Smooth muscle cell (in vitro differentiated cells): ENCODE data around the gene CYTH1. TPM values are rescaled to one million over a fixed set of nuclear protein-coding genes. Genes with fewer than 3 reads are reported as not detected.

Experiments
- DNase-seq: peaks from one replicate; lab custom pipeline; 2025; ENCODE audit not compliant: unreplicated experiment; lab: John Stamatoyannopoulos, UW
- H2AFZ ChIP-seq: fragments of 200-600 bp; sonication (generic); 2 replicates; pipeline ENCODE4 v1.6.0; 2016; ENCODE audit warnings: antibody characterized with exemption, low read depth, mild to moderate bottlenecking
- H3F3A ChIP-seq: fragments of 200-600 bp; sonication (generic); 2 replicates; pipeline ENCODE4 v1.6.0; 2017; ENCODE audit warnings: antibody characterized with exemption, low read depth
- H3K27ac ChIP-seq: fragments of 200-600 bp; sonication (generic); 2 replicates; pipeline ENCODE4 v1.5.1; 2016; ENCODE audit warnings: low read depth, mild to moderate bottlenecking
- H3K27me3 ChIP-seq: fragments of 200-600 bp; sonication (generic); 2 replicates; pipeline ENCODE4 v1.6.1; 2016; ENCODE audit warnings: low read depth, mild to moderate bottlenecking
- H3K36me3 ChIP-seq: fragments of 200-600 bp; sonication (generic); 2 replicates; pipeline ENCODE4 v1.5.1; 2016; ENCODE audit warnings: low read depth
- H3K4me1 ChIP-seq: fragments of 200-600 bp; sonication (generic); 2 replicates; pipeline ENCODE4 v1.5.1; 2016; ENCODE audit warnings: low read depth
- H3K4me2 ChIP-seq: fragments of 200-600 bp; sonication (generic); 2 replicates; pipeline ENCODE4 v1.6.0; 2016; ENCODE audit warnings: mild to moderate bottlenecking
- H3K4me3 ChIP-seq: fragments of 200-600 bp; sonication (generic); 2 replicates; pipeline ENCODE4 v1.5.1; 2016; ENCODE audit warnings: mild to moderate bottlenecking
- H3K79me2 ChIP-seq: fragments of 200-600 bp; sonication (generic); 2 replicates; pipeline ENCODE4 v1.6.0; 2016; ENCODE audit warnings: low read depth, mild to moderate bottlenecking
- H3K9ac ChIP-seq: fragments of 200-600 bp; sonication (generic); 2 replicates; pipeline ENCODE4 v1.6.0; 2016; ENCODE audit warnings: low read depth
- H3K9me3 ChIP-seq: fragments of 200-600 bp; sonication (generic); replicated peaks from 2 replicates; pipeline ENCODE4 v1.5.1; 2016; ENCODE audit warnings: low read depth
- H4K20me1 ChIP-seq: fragments of 200-600 bp; sonication (generic); 2 replicates; pipeline ENCODE4 v1.6.0; 2016; ENCODE audit warnings: low read depth
- WGBS: methylation state at CpG from one replicate; pipeline ENCODE4 v1.1.7; 2016; ENCODE audit warnings: low lambda C conversion rate; 5-methylcytosine and 5-hydroxymethylcytosine counted together
- polyA plus RNA-seq: library from polyadenylated mRNA; unstranded; fragments of >200 nt; fragmentation: Nextera tagmentation; extraction: Ambion mirVana; gene quantifications from 2 replicates; pipeline ENCODE4 v1.2.1, GENCODE V29; 2016
- total RNA-seq: library from RNA; depleted of rRNA; stranded (reverse); fragments of >200 nt; gene quantifications from 2 replicates; pipeline ENCODE4 v1.2.3, GENCODE V29; 2014
- TF ChIP-seq, protein P1 (sequence below): fragments of 200-600 bp; sonication (generic); IDR thresholded peaks from 2 replicates; pipeline ENCODE4 v1.5.1; 2017; ENCODE audit warnings: borderline replicate concordance, mild to moderate bottlenecking, antibody characterized with exemption; ENCODE audit not compliant: insufficient read depth, poor library complexity, severe bottlenecking

Gene CYTH1
- total and polyA plus RNA-seq, 2 experiments from 2014 or later: 14.1 to 19.3 TPM

DNA sequence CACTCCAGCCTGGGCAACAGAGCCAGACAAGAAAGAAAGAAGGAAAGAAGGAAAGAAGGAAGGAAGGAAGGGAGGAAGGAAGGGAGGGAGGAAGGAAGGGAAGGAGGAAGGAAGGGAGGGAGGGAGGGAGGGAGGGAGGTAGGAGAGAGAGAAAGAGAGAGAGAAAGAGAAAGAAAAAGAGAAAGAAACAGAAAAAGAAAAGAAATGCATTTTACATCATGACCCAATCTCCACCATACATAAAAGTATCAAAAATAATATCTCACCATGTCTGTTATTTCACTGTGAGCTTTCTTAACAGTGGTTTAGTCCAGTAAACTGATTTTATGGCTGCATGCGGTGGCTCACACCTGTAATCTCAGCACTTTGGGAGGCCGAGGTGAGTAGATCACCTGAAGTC lies 70.0 kb downstream of the CYTH1 start:
- Histone ChIP-seq H3K79me2 (peaks cover 59% of the 10 kb centered on the region), H3K9me3 (no peaks in the 10 kb centered on the region), H3K36me3 (no peaks in the 10 kb centered on the region), H3K4me1 (peaks cover 7% of the 10 kb centered on the region), H3K27ac (no peak overlapping the region), H3K4me2 (no peak overlapping the region), H4K20me1 (peaks cover 55% of the 10 kb centered on the region), H2AFZ (no peak overlapping the region), H3K4me3 (no peak overlapping the region), H3K9ac (no peak overlapping the region), H3F3A (peaks cover 5% of the 10 kb centered on the region), H3K27me3 (no peaks in the 10 kb centered on the region)
- no peak for DNase-seq
- 96% methylated on average over 2 of the region's 2 CpGs for WGBS
- TF ChIP-seq, protein P1, sequence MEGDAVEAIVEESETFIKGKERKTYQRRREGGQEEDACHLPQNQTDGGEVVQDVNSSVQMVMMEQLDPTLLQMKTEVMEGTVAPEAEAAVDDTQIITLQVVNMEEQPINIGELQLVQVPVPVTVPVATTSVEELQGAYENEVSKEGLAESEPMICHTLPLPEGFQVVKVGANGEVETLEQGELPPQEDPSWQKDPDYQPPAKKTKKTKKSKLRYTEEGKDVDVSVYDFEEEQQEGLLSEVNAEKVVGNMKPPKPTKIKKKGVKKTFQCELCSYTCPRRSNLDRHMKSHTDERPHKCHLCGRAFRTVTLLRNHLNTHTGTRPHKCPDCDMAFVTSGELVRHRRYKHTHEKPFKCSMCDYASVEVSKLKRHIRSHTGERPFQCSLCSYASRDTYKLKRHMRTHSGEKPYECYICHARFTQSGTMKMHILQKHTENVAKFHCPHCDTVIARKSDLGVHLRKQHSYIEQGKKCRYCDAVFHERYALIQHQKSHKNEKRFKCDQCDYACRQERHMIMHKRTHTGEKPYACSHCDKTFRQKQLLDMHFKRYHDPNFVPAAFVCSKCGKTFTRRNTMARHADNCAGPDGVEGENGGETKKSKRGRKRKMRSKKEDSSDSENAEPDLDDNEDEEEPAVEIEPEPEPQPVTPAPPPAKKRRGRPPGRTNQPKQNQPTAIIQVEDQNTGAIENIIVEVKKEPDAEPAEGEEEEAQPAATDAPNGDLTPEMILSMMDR: no peak

DNA sequence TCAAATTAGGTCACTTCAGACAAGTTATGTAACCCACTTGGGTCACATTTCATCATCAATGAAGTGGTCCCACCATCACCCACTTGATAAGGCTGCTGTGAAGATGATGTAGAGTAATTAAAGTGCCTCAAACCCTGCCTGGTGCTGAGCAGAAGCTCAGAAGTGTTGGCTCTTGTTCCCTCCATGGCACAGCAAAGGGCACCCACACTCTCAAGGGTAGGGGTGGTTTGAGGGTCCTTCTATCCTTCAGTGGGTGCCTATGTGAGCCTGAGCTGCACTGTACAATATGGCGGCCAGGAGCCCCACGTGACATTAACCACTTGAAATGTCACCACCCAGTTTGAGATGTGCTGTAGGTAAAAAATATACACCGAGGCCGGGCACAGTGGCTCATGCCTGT lies 71.5 kb downstream of the CYTH1 start:
- no peaks in the 10 kb centered on the region for H3K27me3 ChIP-seq
- H3F3A ChIP-seq: peaks cover 5% of the 10 kb centered on the region
- no peak overlapping the region for H3K4me3 ChIP-seq
- 99% methylated on average over 4 of the region's 4 CpGs for WGBS
- peaks cover 40% of the 10 kb centered on the region for H4K20me1 ChIP-seq
- H3K27ac ChIP-seq: no peak overlapping the region
- peaks cover 4% of the 10 kb centered on the region for H3K4me1 ChIP-seq
- DNase-seq: no peak
- no peak overlapping the region for H3K9ac ChIP-seq
- no peaks in the 10 kb centered on the region for H3K9me3 ChIP-seq
- no peak overlapping the region for H2AFZ ChIP-seq
- H3K36me3 ChIP-seq: no peaks in the 10 kb centered on the region
- H3K79me2 ChIP-seq: peaks cover 45% of the 10 kb centered on the region
- TF ChIP-seq, protein P1: no peak
- H3K4me2 ChIP-seq: no peak overlapping the region

DNA sequence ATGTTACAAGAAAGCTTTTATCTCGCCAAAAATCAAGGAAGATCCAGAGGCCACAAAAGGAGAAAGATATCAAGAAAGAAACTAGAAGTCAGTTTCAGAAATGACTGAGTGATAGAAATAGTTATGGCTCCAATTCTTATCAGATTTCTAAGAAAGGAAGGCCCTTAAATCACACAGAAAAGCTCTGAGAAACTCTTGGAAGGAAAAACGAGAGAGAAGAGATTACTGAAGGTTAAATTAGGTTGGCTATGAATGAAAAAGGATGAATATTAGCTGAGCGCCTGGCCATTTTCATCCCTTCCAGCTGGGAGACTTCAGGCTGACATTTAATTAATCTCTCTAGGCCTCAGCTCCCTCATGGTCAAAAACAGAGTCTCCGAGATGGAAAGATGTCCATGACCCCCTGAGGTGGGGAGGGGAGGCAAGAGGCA lies 72.3 kb downstream of the CYTH1 start:
- no peaks in the 10 kb centered on the region for H3K27me3 ChIP-seq
- H2AFZ ChIP-seq: no peak overlapping the region
- H3K4me2 ChIP-seq: no peak overlapping the region
- H3K36me3 ChIP-seq: no peaks in the 10 kb centered on the region
- H3K9ac ChIP-seq: no peak overlapping the region
- no peak for DNase-seq
- WGBS: 74% methylated on average over 4 of the region's 4 CpGs
- TF ChIP-seq, protein P1: no peak
- H4K20me1 ChIP-seq: peaks cover 32% of the 10 kb centered on the region
- H3K27ac ChIP-seq: no peak overlapping the region
- H3K4me1 ChIP-seq: peaks cover 4% of the 10 kb centered on the region
- no peak overlapping the region for H3K4me3 ChIP-seq
- peaks cover 36% of the 10 kb centered on the region for H3K79me2 ChIP-seq
- no peaks in the 10 kb centered on the region for H3K9me3 ChIP-seq
- peaks cover 5% of the 10 kb centered on the region for H3F3A ChIP-seq

DNA sequence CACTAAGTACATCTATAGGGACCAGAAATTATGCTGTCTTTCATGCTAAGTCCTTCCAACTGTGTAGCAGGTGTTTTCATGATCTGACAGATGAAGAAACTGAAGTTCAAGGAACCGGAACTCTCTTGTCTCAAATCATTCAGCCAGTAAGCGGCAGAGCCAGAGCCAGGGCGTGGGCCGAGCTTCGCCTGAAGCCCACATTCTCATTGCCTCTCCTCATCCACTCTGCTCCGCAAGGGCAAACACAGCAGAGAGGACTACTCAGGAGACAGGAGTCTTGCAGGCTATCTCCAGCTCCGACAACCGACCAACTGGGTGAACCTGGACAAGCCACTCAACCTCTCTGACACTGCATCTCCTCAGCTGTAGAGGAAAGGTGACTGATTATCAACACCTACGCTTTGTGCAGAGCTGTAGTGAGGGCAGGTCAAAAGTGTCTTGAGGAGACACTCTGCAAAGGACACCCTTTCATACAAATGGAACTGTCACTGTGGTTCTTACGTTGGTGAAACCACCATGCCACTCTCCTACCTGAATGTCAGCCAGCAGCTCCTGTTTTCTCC lies 72.9 kb downstream of the CYTH1 start:
- peaks cover 4% of the 10 kb centered on the region for H3K4me1 ChIP-seq
- H3K4me2 ChIP-seq: no peak overlapping the region
- no peaks in the 10 kb centered on the region for H3K36me3 ChIP-seq
- peaks cover 5% of the 10 kb centered on the region for H3F3A ChIP-seq
- H3K9ac ChIP-seq: no peak overlapping the region
- TF ChIP-seq, protein P1: no peak
- H2AFZ ChIP-seq: no peak overlapping the region
- no peak overlapping the region for H3K27ac ChIP-seq
- no peak for DNase-seq
- H4K20me1 ChIP-seq: peaks cover 26% of the 10 kb centered on the region
- 95% methylated on average over 10 of the region's 10 CpGs for WGBS
- H3K9me3 ChIP-seq: no peaks in the 10 kb centered on the region
- H3K27me3 ChIP-seq: no peaks in the 10 kb centered on the region
- peaks cover 31% of the 10 kb centered on the region for H3K79me2 ChIP-seq
- H3K4me3 ChIP-seq: no peak overlapping the region
